Muscle layer of colon (tissue), 2 donors: Measurements from ENCODE around the gene RNF138.
A peak's percentile ranks its signal among the peaks of the same experiment; 100 is the strongest.

Source experiments
- H3K27ac ChIP-seq: one replicate; pipeline ENCODE4 v1.7.0; 2013; ENCODE audit warnings: low read depth, mild to moderate bottlenecking, low read length, moderate library complexity
- H3K27me3 ChIP-seq, 2 donors: one replicate each; pipeline ENCODE4 v1.7.0; 2013; ENCODE audit warnings: low read length in 2 of 2, mild to moderate bottlenecking in 2 of 2; ENCODE audit not compliant: insufficient read depth in 2 of 2, control insufficient read depth in 1 of 2
- H3K36me3 ChIP-seq: one replicate; pipeline ENCODE4 v1.7.0; 2013; ENCODE audit warnings: mild to moderate bottlenecking, low read length; ENCODE audit not compliant: insufficient read depth
- H3K4me1 ChIP-seq: one replicate; pipeline ENCODE4 v1.7.0; 2013; ENCODE audit warnings: mild to moderate bottlenecking, low read length; ENCODE audit not compliant: insufficient read depth
- H3K4me3 ChIP-seq, 2 donors: one replicate each; pipeline ENCODE4 v1.7.0; 2013; ENCODE audit warnings: low read length in 2 of 2, low read depth in 1 of 2, mild to moderate bottlenecking in 1 of 2, moderate library complexity in 1 of 2
- H3K9ac ChIP-seq: one replicate; pipeline ENCODE4 v1.7.0; 2013; ENCODE audit warnings: low read length
- H3K9me3 ChIP-seq: one replicate; pipeline ENCODE4 v1.7.0; 2013; ENCODE audit warnings: mild to moderate bottlenecking, low read length
- donor health status: abdominal sarcoma.
- donor health status: Adenocarcinoma of cecum.

RNF138 gene, protein sequence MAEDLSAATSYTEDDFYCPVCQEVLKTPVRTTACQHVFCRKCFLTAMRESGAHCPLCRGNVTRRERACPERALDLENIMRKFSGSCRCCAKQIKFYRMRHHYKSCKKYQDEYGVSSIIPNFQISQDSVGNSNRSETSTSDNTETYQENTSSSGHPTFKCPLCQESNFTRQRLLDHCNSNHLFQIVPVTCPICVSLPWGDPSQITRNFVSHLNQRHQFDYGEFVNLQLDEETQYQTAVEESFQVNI

DNA sequence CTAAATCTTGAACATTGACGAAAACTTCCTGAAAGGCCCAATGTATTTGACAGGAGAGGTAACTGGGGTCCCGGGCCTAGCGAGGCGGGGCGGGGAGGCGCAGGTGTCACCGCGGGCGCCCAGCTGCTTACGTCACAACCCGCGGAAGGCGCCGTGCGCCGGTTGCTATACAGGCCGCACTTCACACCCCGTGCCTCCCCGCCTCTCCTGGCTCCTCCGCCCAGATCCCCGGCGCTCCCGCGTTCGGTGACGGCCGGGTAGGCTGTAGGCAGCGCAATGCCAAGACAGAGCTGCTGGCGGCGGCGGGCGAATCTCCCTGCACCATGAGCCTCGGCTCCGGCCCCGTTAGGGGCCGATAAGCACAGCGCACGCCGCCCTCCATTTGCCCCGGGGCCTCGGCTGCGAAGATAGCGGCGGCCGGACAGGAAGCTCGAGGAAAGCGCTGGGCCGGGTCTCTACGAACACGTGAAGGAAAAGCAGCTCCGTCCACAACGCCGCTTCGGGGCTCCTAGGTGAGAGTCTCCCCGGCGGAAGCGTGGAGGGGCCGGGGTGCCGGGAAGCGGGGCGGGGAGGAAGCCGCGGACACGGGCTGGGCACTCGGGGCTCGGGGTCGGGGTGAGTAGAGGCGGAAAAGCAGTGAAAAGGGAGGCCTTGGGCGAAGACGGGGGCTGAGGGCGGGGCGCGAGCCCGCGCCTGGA lies at the start of gene RNF138:
TSS of gene RNF138 (plus strand) at position 151 of the 698 bp plus-strand sequence. CDS start 903 bp downstream, outside the sequence.
- Histone ChIP-seq H3K4me1 (peaks cover 19% of the 10 kb centered on the region), H3K9ac (peak within 1 kb of the TSS; percentile 82), H3K4me3 (peak within 1 kb of the TSS; percentile 73 to 91), H3K9me3 (no peaks in the 10 kb centered on the region), H3K27ac (peak within 1 kb of the TSS; percentile 95), H3K27me3 (no peaks in the 10 kb centered on the region), H3K36me3 (peaks cover 6% of the 10 kb centered on the region)

DNA sequence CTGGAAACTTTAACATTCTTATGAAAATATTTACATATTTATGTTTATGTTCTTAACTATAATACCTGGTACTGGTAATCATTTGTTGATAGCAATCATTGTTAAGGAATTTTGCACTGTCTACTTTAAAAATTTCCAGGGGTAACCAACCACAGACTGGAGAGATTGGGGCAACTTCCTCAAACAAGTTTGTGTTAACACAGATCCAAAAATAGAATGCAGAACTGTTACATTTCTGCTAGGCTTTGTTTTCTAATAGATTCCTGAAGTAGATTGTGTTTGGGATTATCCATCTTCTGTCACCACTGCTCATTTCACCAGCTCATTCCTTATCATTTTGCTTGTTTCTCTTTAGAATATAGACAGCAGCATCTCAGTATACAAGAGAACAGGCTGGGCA lies 49.3 kb upstream of the RNF138 start:
- no peaks in the 10 kb centered on the region for H3K36me3 ChIP-seq
- no peaks in the 10 kb centered on the region for H3K27me3 ChIP-seq
- no peak overlapping the region for H3K9ac ChIP-seq
- no peaks in the 10 kb centered on the region for H3K9me3 ChIP-seq
- no peak overlapping the region for H3K4me3 ChIP-seq
- no peaks in the 10 kb centered on the region for H3K4me1 ChIP-seq
- H3K27ac ChIP-seq: no peak overlapping the region

DNA sequence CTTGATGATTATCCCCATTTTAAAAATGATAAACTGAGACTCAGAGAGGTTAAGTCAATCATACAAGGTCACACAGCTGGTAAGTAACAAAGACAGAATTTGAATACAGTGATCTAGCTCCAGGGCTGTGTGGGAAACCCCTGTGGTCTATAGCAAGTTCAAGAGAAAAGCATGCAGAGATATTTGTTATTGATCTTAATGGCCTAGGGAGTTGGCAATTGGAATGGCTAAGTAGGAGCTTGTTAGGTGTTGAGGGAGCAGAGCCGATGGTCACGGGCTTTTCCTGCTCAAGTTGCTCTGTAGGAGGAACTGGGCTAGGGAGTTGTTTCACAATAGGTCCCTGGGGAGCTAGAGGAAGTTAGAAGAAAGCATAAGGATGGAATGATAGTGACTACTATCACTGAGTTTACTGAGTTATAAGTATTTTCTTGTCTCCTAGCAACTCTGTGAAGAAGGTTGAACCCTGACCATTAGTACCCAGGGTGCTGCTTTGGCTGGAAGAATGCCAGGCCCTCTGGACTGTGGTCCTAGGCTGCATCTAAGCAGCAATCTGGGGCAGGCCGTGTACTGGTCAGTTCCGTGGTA lies 43.1 kb upstream of the RNF138 start:
- Histone ChIP-seq H3K4me3 (no peak overlapping the region), H3K36me3 (no peaks in the 10 kb centered on the region), H3K4me1 (peaks cover 5% of the 10 kb centered on the region), H3K27ac (no peak overlapping the region), H3K27me3 (no peaks in the 10 kb centered on the region), H3K9ac (no peak overlapping the region), H3K9me3 (no peaks in the 10 kb centered on the region)

DNA sequence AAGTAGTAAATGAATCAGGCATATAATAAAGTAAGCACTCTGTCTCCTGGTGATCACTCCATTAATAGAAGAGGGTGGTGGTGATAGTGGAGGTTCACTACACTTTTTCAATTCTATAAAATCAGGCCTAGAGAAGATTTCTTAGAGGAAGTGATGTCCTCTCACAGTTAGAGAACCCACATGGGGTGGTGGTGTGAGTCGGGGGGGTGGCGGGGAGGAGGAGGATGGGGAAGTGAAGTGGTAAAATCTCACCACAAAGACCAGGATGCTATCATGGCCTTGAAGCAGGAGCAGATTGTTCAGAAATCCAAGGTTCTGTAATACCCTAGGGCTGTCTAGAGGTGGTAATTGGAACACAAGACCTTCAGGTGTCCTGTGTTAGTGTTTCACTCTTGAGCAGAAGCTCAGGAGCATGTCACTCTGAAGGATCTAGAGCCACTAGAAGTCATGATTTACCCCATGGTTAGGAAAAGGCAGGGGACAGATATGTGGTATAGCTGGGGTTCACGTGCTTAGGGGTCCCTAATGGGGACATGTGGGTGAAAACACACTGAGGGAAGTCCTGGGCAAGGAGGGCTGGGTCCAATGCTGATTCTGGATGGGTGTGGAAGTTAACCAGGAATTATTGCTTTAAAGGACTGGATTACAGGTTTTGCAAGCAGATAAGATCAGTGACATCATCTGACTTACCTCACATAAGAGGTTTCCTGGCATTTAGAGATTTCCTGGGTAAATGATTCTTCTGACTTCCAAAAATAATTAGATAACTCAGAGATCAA lies 42.1 kb upstream of the RNF138 start:
- Histone ChIP-seq H3K9ac (no peak overlapping the region), H3K36me3 (no peaks in the 10 kb centered on the region), H3K27ac (no peak overlapping the region), H3K9me3 (no peaks in the 10 kb centered on the region), H3K27me3 (no peaks in the 10 kb centered on the region), H3K4me3 (no peak overlapping the region), H3K4me1 (peaks cover 5% of the 10 kb centered on the region)

DNA sequence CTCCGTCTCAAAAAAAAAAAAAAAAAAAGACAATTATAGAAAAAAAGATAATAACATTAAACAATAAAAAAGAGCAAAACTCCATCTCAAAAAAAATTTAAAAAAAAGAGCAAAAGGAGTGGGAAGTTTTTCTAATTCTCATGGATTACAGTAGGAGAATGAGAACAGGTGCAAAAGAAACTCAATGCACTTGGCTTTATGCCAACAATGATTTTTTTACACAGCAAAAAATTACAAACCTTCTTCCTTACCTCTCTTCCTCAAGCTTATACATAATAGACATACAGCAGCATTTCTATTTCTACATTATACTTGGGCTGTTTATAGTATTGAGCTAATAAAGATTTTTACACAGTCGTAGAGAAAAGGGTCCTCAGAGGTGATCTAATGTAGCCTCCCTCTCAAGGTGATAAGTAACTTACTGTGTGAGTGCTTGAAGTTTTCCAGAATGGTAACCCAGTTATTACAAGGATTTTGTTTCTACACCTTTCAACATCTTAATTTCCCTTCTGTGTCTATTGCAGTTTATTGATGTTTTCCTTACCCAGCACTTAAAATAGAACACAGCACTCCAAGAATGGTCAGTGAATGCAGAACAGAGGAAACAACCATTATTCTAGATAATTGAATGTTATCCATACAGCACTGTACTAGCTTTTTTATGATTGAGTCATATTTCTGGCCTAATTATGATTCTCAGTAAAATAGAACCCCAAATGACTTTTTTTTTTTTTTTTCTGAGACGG lies 34.9 kb upstream of the RNF138 start:
- no peaks in the 10 kb centered on the region for H3K9me3 ChIP-seq
- H3K9ac ChIP-seq: no peak overlapping the region
- no peak overlapping the region for H3K4me3 ChIP-seq
- no peak overlapping the region for H3K27ac ChIP-seq
- no peaks in the 10 kb centered on the region for H3K4me1 ChIP-seq
- no peaks in the 10 kb centered on the region for H3K36me3 ChIP-seq
- no peaks in the 10 kb centered on the region for H3K27me3 ChIP-seq

DNA sequence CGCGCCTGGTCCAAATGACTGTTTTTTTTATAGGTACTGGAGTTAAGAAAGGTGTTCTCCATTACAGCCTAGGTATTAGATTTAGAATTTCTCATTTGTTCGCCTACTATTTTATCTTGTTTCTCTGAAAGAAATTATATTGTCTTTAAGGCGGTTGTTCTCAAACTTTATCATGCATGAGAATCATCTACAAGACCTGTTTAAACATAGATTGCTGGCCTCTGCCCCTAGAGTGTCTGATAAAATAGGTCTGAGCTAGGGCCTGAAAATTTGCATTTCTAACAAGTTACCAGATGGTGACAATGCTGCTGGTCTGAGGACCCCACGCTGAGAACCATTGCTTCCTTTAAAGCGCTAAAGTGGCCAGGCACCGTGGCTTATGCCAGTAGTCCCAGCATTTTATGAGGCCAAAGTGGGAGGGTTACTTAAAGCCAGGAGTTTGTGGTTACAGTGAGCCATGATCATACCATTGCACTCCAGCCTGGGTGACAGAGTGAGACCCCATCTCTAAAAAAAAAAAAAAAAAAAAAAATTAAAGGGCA lies 34.0 kb upstream of the RNF138 start:
- Histone ChIP-seq H3K36me3 (no peaks in the 10 kb centered on the region), H3K9ac (no peak overlapping the region), H3K4me1 (no peaks in the 10 kb centered on the region), H3K4me3 (no peak overlapping the region), H3K27me3 (no peaks in the 10 kb centered on the region), H3K9me3 (no peaks in the 10 kb centered on the region), H3K27ac (no peak overlapping the region)

DNA sequence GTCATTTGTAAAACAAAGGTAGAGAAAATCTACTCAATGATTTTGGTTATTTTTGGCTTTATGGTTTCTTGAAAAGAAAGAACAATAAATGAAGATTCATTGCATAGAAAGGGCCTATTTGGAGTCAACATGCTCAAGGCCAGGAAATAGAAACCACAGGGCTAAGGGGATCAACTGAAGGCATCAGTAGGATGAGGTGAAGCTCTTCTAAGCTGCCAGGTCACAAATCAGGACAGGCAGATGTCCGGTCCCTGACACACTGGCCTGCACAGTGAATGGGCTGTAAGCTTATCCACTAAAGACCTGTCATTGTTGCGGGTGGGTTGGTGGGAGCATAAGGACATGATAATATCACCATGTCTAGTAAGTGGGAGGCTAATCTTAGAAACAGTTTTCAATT lies 31.6 kb upstream of the RNF138 start:
- Histone ChIP-seq H3K36me3 (no peaks in the 10 kb centered on the region), H3K9me3 (no peaks in the 10 kb centered on the region), H3K4me1 (no peaks in the 10 kb centered on the region), H3K27me3 (no peaks in the 10 kb centered on the region), H3K27ac (no peak overlapping the region), H3K9ac (no peak overlapping the region), H3K4me3 (no peak overlapping the region)

DNA sequence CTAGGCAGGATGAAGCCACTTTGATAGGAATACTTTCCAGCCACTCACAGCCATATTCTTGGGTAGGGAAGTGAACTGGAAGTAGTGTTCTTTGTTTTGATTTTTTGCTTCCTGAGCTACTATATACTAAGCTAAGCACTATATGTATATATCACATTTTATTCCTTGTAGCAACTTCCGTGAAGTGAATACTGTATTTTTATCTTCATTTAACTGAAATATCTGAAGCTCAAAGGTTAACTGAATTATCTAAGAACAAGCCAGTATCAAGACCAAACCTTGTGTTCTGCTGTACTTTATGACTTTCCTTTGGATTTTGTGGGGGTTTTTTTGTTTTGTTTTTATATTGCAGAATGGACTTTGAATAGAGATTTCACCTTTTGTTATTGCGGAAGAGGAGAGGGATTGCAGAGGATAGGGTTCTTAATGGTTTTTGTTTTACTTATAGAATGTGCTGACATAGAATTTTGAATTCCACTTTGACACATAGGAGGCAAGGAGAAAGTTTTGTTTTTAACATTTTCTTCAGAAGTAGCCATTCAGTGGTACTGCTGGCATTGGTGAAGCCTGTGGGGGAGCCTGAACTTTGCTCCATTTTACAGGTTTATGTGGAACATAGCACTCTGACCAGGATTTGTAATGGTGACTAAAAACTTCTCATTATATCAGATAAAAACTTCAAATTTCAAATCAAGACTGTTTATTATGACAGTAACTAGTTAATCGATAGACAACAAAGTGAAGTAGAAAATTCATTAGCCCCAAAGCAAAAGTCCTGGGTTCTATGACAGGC lies 24.1 kb upstream of the RNF138 start:
- no peak overlapping the region for H3K27ac ChIP-seq
- H3K36me3 ChIP-seq: no peaks in the 10 kb centered on the region
- no peak overlapping the region for H3K4me3 ChIP-seq
- H3K9me3 ChIP-seq: no peaks in the 10 kb centered on the region
- no peak overlapping the region for H3K9ac ChIP-seq
- no peaks in the 10 kb centered on the region for H3K4me1 ChIP-seq
- no peaks in the 10 kb centered on the region for H3K27me3 ChIP-seq

DNA sequence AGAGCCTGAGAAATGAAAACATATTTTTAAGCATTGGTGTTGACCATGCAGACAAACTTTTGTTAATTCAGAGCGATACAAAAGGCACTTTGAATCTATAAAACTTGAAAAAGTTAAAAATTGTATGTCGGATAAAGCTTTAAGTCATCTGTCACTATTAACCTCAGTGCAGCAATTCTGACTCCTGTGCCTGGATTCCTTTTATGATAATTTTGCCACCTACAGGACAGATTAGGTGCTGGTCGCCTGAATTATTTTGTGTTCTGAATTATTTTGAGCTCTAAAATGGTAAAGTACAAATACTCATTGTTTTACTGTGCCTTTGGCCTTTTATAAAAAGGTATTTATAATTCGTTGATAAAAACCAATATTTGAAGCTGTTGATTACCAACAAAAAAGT lies 19.4 kb upstream of the RNF138 start:
- H3K4me3 ChIP-seq: no peak overlapping the region
- H3K27ac ChIP-seq: no peak overlapping the region
- H3K36me3 ChIP-seq: no peaks in the 10 kb centered on the region
- no peaks in the 10 kb centered on the region for H3K4me1 ChIP-seq
- H3K27me3 ChIP-seq: no peaks in the 10 kb centered on the region
- no peak overlapping the region for H3K9ac ChIP-seq
- H3K9me3 ChIP-seq: no peaks in the 10 kb centered on the region

DNA sequence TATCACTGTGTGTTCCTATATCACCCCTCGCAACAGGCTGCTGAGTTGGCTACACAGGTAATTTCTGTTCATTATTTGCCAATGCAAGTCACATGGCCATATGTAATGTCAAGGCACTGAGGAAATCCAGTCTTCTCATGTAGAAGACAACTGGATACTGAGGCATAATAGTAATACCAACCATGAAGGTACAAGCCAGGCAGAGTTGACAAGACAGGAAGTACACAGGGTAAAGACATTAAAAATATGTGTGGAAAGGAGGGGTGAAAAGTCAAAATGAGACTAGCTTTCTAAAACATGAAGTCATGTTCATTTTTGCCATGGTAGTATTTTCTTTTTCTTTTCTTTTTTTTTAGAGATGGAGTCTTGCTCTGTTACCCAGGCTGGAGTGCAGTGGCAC lies 17.5 kb upstream of the RNF138 start:
- H3K27ac ChIP-seq: no peak overlapping the region
- H3K4me1 ChIP-seq: no peaks in the 10 kb centered on the region
- no peaks in the 10 kb centered on the region for H3K27me3 ChIP-seq
- H3K9me3 ChIP-seq: no peaks in the 10 kb centered on the region
- H3K9ac ChIP-seq: no peak overlapping the region
- H3K36me3 ChIP-seq: no peaks in the 10 kb centered on the region
- no peak overlapping the region for H3K4me3 ChIP-seq
